ENCODE data around the gene CCDC9B.

CCDC9B gene

GRCh38 chr15:40290918-40291574, 49.7 kb downstream of the CCDC9B start:
- H3K4me3 ChIP-seq (ENCODE audit: low read length): no peak overlapping the region
- DNase-seq (ENCODE audit: low read depth): no peak
- no peak for TF ChIP-seq CTCF (conservative IDR thresholded peaks at IDR 0.05; ENCODE audit: low read depth, low read length)

- TF ChIP-seq CTCF (conservative IDR thresholded peaks at IDR 0.05; ENCODE audit: low read depth, low read length): no peak
- no peak for DNase-seq (ENCODE audit: low read depth)
- H3K4me3 ChIP-seq (ENCODE audit: low read length): no peak overlapping the region
Measured at GRCh38 chr15:40290545-40290917, 50.2 kb downstream of the CCDC9B start.

- TF ChIP-seq CTCF (conservative IDR thresholded peaks at IDR 0.05; ENCODE audit: low read depth, low read length): no peak
- DNase-seq (ENCODE audit: low read depth): no peak
- no peak overlapping the region for H3K4me3 ChIP-seq (ENCODE audit: low read length)
Measured at GRCh38 chr15:40289140-40289775, 51.5 kb downstream of the CCDC9B start.

GRCh38 chr15:40287968-40288367, 52.8 kb downstream of the CCDC9B start:
- H3K4me3 ChIP-seq (ENCODE audit: low read length): no peak overlapping the region
- TF ChIP-seq CTCF (conservative IDR thresholded peaks at IDR 0.05; ENCODE audit: low read depth, low read length): no peak
- no peak for DNase-seq (ENCODE audit: low read depth)

GRCh38 chr15:40287505-40287904, 53.2 kb downstream of the CCDC9B start:
- TF ChIP-seq CTCF (conservative IDR thresholded peaks at IDR 0.05; ENCODE audit: low read depth, low read length): no peak
- H3K4me3 ChIP-seq (ENCODE audit: low read length): no peak overlapping the region
- DNase-seq (ENCODE audit: low read depth): no peak

- DNase-seq (ENCODE audit: low read depth): no peak
- no peak for TF ChIP-seq CTCF (conservative IDR thresholded peaks at IDR 0.05; ENCODE audit: low read depth, low read length)
- no peak overlapping the region for H3K4me3 ChIP-seq (ENCODE audit: low read length)
Measured at GRCh38 chr15:40286794-40287193, 53.9 kb downstream of the CCDC9B start.

- no peak for DNase-seq (ENCODE audit: low read depth)
- TF ChIP-seq CTCF (conservative IDR thresholded peaks at IDR 0.05; ENCODE audit: low read depth, low read length): no peak
- no peak overlapping the region for H3K4me3 ChIP-seq (ENCODE audit: low read length)
Measured at GRCh38 chr15:40286061-40286532, 54.6 kb downstream of the CCDC9B start.
